ENCODE results near the gene SLCO2A1.
A peak's percentile ranks its signal among the peaks of the same experiment; 100 is the strongest.

Gene SLCO2A1

DNA sequence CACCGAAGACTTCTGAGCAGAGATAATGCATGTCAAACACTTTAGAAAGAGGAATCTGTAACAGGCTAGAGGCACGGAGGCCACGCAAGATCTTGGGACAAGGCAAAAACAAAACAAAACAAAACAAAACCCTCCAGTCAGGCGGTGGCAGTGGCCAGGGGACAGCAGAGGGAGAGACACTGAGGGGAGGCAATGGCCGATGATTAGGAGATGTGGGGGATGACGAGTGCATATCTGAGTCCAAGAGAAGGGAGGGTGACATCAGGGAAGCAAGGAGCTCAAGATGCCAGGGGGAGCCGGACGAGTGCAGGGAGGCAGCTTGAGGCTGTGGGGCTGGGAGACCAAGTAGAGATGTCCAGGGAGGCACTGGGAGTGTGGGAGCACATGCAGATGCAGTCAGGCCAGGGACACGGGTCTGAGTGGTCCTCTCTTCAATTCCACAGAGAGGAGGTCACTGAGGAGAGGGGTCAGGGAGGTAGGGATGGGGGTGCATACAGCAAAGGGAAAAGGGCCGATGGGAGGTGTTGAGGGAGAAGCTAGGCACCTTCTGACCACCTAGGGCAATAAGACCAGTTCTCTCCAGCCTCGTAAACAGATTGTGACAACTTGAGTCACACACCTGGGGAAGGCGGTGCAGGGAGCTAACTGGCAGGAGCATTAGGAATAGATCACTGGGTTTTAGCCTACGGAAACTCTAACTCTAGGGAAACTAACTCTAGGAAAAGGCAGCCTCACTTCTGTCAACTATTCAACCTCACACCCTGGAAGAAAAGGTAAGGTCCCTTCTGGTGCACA, 29.6 kb downstream of the SLCO2A1 start:
- no peak for DNase-seq (ENCODE audit: low read depth, low spot score)

DNA sequence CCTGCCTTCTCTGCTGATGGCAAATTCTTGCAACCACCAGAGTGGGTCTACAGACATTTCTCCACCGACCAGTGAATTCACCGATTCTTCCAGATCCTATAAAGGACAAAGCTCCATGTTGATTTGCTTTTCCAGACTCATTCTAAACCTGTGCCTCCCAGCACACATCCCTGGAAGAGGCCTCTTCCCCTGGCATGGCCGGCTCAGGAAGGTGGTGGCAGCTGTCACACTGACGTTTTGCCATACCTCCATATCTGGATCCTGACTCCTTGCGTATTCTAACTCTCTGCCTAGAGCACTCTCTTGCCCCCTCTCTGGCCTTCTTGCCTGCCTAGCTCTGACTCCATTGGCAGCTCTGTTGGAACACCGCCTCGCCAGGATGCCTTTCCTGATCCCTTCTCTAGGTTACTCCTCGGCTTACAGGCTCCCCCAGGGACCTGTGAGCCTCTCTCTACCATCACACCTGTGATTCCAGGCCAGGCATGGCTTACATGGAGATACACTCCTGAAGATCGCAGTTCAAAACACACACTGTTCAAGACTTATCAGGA, 31.0 kb downstream of the SLCO2A1 start:
- DNase-seq (ENCODE audit: low read depth, low spot score), result no peak

DNA sequence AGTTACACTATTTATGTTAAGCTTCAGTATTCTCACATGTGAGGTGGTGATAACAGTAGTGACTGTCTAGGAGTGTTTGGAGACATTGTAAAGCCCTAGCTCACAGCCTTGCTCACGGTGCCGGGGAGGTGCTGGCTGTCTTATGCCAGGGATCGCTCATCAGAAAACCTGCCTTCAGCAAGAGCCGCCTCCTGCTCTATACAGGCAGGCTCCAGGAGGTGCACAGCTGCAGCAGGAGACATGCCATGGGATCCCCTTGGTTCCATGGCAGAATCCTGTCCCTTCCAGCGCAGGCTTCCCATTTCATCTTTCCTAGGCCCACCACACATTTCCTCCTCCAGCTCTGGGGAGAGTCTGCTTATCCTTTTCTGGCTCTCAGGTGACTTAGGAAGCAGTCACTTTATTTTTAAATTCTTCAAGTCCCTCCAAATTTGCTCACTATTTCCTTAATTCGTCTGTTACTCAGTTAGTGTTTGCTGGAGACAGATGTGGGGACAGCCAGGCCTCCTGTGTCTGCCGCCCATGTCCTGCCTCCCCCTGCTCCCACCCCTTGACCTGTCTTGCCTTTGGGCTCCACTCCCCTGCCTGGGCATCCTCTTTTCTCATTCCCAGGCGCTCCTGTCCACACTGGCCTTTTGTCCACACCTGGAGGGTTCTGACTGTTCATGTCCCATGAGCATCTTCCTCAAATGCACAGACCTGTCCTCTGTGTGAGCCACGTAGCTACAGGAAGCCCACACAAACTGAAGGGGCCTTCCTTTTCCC, 31.7 kb downstream of the SLCO2A1 start:
- DNase-seq (ENCODE audit: low read depth, low spot score), result no peak

DNA sequence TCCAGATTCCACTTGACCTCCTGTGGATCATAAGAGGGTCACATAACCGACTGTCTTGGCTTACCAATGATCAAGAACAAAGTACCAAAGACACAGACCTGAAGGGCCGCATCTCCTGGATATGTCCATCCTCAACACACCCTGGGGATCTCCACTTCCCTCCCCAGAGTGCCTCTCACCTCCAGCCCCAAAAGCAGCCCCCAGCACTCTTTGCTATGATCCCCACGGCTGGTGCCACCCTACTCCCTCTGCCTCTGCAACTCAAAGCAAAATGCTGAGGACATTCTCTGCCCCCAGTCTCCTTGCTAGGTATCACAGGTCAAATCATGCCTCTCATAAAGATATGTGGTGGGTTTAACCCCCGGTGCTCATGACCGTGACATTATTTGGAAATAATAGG, 32.7 kb downstream of the SLCO2A1 start:
- no peak for DNase-seq (ENCODE audit: low read depth, low spot score)

DNA sequence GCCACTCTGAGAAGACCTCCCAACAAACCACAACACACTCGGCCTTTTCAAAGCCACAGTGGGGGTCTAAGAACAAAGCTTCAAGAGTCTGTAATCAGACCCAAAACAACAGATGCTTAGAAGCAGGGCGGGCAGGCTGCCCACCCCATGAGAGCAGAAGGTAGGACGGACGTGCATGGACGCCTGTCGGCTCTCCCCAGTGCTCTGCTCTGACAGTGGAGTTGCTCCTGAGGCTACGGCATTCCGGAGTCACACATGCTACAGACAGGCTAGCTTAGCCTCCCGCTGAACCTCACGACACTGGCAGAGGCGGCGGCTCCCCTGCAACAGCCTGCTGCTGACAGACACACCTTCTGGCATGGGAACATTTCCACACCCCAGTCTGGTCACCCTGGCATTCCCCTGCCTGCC, 33.5 kb downstream of the SLCO2A1 start:
- DNase-seq (ENCODE audit: low read depth, low spot score), result peak; percentile 59

DNA sequence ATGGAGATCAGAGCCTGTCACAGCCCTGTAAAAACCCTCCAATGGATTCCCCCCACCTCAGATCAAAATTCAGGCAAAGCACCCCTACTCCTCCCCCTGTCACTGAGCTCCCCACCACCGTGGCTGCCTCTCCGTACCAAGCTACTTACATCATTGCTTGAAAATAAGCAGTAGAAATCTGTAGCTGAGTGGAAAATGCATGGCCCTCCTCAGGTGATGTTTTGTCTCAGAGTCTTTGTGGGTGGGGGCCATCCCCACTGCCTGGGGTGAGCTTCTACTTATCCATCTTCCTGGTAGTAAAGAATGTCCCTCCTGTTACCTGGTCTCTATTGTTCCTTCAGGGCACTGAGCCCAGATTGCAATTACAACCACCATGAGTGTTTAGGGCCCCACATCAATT, 34.5 kb downstream of the SLCO2A1 start:
- DNase-seq (ENCODE audit: low read depth, low spot score), result no peak

DNA sequence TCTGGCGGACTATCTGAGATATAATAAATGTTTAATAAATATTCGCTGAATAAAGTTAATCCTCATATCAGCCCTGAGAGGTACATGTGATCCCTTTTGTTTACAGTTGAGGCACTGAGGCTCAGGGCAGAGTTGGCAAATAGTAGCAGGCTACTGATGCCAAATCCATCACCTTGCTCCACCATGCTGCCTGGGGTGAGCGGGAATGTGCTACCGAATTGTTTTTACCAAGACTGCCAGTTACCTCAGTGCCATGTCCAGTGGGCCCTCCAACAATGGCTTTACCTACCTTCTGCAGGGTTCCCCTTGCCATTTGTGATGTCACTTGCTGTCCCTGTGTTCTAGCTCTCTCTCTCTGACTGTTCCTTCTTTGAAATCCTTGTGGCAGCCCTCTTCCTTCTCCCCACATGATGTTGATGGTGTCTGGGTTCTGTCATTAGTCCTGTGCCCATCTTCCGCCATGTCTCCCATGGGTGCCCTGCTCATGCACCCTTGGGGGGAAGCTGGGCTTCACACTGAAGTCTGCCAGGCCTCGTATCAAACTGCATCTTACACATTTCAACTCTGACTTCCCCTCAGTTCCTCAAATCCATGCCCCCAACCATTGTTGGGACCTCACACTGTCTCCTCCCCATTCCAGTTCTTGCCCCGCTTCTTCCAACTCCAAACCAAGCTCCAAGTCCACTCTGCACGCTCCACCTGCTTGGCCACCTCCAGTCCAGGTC, 35.4 kb downstream of the SLCO2A1 start:
- DNase-seq (ENCODE audit: low read depth, low spot score), result no peak

DNA sequence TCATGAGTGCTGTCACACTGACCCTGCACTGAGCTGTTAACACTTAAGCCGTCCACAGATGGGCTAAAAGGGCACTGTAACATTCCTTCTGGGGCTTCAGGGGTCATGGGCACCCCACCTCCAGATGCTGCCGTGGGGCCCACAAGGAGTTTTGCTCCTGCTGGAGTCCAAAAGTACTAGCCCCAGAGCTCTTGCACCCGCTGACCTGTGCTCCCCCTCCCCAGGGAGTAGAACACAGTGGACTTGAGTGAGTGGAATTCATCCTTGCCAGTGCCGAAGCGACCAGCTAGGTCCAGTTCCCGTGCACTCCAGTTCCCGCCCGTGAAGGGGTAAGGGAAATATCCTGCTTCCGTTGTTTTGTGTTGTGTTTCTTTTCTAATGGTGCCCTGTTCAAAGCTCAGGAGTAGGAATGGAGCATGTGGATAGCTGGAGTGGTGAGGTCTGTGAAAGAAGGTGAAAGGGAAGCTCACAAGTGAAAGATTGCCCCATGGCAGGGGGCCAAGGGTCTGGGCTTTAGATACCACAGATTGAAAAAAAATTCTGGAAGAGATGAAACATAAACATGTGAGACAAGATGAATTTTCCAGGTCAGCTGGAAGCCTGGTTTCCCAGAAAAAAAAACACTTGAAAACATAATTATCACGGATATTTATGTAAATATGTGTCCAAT, 36.6 kb downstream of the SLCO2A1 start:
- DNase-seq (ENCODE audit: low read depth, low spot score), result no peak

DNA sequence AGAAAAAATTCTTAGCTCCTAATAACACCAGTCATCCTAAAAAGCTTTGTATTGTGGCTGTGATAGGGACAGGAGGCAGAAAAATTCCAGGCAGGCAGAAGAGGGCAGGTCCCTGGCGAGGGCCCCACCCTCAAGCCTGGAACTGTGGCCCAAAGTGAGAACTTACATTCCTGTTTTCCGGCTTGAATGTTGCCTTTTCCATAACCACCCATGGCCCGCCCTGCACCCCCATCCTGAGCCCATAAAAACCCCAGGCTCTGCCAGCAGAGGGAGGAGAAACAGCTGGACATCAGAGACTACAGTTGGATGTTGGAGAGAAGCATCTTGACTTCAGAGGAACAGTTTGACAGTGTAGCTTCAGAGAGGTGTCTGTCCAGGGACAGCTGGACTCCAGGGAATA, 37.3 kb downstream of the SLCO2A1 start:
- no peak for DNase-seq (ENCODE audit: low read depth, low spot score)

DNA sequence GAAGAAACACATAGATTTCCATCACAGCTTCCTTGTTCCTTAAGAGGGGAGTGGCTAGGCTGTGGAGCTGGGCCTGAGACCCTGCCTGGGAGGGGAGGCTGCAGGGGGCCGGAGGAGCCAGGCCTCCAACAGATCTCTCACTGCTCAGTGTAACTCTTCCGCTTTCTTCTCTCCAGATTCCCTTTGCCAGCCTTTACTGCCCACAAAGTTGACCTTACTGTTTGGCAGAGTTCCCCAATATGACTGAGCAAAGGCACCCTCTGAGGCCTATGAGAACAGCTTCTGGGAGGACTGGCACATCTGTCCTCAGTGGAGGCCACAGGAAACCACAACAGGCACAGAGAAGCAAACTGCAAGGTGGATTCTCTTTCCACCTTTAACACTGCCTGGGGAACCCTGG, 38.1 kb downstream of the SLCO2A1 start:
- DNase-seq (ENCODE audit: low read depth, low spot score), result peak; percentile 51

DNA sequence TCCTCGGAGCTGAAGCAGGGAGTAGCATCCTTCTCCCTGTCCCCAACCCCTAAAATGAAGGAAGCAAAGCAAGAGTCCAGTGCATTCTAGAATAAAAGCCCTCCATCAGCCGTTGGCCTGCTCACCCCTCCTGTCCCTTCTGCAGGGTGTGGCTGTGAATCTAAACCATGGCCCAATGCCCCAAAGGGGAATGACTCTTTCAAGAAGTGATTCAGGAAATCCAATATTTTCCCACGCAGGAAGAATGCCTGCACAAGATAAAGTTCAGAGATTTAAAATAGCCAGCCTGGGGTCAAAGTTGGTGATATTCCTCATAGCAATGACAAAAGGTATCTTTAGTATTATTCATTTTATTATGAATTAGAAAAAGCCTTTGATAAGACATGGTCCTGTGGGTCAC, 38.5 kb downstream of the SLCO2A1 start:
- no peak for DNase-seq (ENCODE audit: low read depth, low spot score)

DNA sequence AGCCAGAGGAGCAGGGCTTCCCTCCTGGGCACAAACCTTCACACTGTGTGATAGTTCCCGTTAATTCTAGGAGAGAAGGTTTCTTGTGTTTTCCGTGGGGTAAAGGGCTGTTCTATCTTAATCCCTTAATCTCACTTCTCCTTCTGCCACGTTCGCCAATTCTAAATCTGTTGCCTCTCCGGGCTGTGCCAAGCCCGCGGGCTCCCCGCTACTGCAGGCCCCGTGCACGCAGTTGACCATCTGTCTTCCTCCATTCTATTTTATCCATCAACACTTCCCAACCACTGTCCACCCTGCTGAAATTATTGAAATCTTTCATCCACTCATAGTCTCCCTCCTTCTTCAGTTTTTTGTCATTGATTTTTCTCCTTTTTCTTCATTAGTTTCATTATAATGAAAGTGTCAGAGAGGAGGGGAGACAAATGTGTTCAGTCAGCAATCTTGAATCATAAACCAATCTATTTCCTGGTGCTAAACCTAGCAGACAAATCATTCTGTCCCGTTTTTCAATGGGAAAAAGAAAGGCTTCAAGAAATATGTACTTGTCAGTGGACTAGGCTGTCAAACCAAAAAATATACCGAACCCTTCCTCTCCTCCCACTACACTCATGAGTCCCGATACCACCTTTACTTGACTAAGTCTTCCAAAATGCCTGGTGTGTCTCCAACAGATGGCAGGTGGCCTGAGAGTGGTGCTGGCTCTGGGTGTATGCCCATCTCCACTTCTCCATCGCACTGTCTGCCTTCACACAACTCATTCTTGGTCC, 39.6 kb downstream of the SLCO2A1 start:
- DNase-seq (ENCODE audit: low read depth, low spot score), result no peak

DNA sequence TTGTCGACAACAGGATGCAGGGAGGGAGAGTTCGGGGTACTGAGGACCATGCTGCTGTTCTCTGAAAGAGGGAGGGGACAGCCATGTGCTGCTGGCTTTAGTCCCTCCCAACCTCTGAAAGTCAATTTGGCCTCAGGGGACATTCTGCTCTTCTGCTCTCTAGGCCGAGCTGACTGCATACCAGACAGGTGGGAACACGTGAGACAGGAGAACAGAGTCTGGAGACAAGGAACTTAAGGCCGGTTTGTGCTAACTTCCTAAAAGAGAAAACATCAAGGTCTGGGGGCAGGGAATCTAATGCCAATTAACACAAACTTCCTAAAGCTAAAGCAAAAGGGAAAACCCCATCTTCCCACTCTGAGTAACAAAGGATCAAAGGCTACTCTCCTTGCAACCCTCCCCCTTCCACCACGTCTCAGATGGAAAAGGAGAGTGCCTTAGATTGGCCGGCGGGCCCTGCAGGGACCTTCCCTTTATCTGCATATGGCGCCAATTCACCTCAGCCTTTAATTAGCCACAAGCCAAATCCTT, 41.0 kb downstream of the SLCO2A1 start:
- DNase-seq (ENCODE audit: low read depth, low spot score), result no peak

DNA sequence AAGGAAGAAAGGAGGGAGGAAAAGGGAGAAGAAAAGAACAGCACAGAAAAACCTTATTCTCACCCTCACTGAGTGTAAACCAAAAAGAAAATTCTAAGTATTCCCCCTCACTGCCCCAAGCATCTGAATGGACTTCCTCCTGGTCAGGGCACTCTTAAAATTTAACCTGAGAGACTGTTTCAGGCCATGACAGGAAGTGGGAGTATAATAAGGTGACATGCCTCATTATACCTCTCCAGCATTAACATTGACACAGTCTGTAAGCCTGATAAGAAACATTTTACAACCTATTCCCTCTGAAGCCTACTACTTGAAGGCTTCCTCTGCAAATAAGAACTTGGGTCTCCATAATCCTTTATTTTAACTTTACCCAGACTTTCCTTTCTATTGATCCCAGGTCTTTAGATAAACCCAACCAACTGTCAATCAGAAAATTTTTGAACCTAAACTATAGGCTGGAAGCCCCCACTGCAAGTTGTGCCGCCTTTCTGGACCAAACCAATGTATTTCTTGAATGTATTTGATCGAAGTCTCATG, 41.7 kb downstream of the SLCO2A1 start:
- DNase-seq (ENCODE audit: low read depth, low spot score), result no peak

DNA sequence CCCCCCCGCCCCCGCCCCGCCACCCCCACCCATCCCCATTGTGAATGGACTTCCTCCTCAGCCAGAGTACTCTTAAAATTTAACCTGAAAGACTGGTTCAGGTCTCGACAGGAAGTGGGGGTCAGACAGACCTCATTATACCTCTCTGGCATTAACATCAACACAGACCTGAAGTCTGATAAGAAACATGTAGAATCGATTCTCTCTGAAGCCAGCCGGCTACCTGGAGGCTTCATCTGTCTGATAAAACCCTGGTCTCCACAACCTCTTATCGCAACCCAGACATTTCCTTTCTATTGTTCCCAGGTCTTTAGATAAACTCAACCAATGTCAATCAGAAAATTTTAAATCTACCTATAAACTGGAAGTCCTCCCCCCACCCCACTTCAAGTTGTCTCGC, 42.6 kb downstream of the SLCO2A1 start:
- DNase-seq (ENCODE audit: low read depth, low spot score), result no peak

DNA sequence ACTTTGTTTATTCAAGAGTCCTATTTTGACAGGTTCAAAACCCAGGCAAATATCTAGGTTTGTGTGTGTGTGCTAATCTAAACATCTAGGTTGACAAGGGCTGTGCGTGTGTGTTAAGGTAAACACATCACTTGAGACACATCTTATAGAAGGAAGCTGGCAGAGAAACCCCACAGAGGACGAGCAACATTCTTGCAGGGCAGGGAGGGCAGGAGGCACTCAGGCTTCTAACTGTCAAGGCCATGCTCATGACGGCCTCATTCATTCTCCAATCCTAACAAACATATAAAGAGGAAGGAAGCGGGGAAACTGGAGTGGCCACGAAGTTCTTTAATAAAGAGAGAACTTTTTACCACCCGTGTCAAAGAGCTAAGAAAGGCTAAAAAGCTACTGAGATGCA, 43.4 kb downstream of the SLCO2A1 start:
- no peak for DNase-seq (ENCODE audit: low read depth, low spot score)

DNA sequence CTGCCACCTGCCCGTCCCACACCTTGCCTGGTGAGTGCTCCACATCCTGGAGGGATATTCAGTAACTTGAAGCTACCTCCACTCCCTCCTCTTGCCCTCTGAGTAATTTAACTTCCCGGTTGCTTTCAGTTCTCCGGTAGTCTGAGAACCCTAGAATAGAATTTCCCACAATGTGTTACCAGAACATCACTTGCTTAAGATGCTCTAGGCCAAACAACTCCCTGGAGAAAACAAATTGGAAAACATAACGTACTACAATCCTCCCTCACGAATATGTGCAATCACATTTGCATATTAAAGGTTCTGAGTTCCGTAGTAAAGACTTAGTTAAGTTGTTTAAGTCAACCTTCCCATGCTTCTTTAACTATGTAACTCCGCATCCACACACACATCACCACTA, 44.8 kb downstream of the SLCO2A1 start:
- no peak for DNase-seq (ENCODE audit: low read depth, low spot score)

DNA sequence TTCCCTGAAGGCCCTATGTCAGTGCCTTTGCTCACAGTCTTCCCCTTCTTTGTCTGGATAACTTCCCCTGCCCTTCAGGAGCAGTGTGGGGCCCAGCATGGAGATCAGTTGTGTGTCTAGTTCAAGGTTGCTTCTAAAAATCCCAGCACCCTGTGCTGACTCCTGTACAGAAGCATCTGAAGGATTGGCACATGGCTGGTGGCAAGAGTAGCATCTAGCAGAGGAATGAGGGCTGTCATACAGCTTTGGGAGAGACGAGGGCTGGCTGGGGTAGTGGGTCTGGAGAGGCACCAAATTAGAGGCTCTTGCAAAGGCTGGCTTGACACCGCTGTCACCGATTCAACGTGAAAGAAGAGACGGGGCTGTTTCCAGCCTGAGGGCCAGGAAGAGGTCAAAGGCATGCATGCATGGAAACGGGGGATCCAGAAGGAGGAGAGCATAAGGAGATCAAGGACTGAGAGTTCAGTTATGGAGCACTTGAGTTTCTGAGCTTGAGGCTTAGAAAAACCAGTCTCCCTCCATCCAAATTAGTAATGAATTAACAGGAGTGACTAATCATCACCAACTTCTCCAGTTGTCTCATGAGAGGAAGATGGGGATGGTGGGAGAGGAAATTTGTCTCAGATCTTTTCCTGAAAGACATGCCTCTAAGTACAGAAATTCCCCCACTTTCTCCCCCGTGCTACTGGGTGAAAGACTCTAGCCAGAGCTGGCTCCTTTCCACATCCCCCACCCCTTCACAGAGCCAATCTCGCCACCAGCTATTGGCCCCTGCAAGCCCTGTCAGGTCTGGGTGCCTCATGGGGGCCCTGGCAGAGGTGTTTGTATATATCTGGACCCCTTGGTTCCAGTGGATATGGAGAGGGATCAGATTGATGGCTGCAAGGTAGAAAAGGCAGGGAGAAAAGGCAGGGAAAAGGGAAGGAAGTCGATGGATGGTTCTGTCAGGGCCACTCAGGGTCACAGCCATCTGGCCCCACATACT, 45.9 kb downstream of the SLCO2A1 start:
- no peak for DNase-seq (ENCODE audit: low read depth, low spot score)

DNA sequence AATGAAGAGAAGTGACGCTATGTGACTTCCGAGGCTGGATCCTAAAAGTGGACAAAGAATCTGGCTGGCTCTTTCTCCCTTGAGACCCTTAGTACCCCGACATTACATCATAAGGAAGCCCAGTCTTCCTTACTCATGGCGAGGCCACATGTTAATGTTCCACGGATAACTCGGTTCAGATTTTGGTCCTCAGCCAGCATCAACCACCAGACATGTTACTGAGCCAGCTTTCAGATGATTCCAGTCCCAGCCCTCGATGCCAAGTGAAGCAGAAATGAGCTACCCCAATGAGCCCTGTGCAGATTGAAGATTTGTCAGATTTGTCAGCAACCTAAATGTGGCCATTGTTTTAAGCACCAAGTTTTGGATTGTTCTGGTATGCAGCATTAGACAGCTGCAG, 46.6 kb downstream of the SLCO2A1 start:
- DNase-seq (ENCODE audit: low read depth, low spot score), result peak; percentile 53
